Effector memory CD8-positive, alpha-beta T cell (primary cell): ENCODE results near the gene ABHD11.
"Not testable (repeated sequence)": the region's sequence is repeated elsewhere in the genome, so short reads cannot be mapped to it uniquely, and the experiment has no call there.

Experiments
- ATAC-seq: fragments of 150-1000 bp; cut with Tn5 transposase; replicated peaks from 2 replicates; pipeline ENCODE4 v1.10.0; 2021; ENCODE audit warnings: mild to moderate bottlenecking, moderate library complexity
- DNase-seq, 3 experiments: peaks; one replicate each; pipeline ENCODE4 v3.0.0; 2021
- H3K27ac Mint-ChIP-seq, 2 donors: one replicate each; pipeline ENCODE4 v1.8.0; 2022; ENCODE audit warnings: mild to moderate bottlenecking in 2 of 2, mixed read lengths in 2 of 2, moderate library complexity in 2 of 2
- H3K27me3 Mint-ChIP-seq, 2 donors: one replicate each; pipeline ENCODE4 v1.8.0; 2022; ENCODE audit warnings: mixed read lengths in 2 of 2
- H3K36me3 Mint-ChIP-seq: one replicate; pipeline ENCODE4 v1.8.0; 2022; ENCODE audit warnings: mild to moderate bottlenecking, moderate library complexity, mixed read lengths; ENCODE audit not compliant: insufficient read depth
- H3K4me1 Mint-ChIP-seq, 2 donors: one replicate each; pipeline ENCODE4 v1.8.0; 2022; ENCODE audit warnings: low read depth in 2 of 2, mixed read lengths in 2 of 2
- H3K4me3 Mint-ChIP-seq, 2 donors: one replicate each; pipeline ENCODE4 v1.8.0; 2022; ENCODE audit warnings: mild to moderate bottlenecking in 2 of 2, mixed read lengths in 2 of 2, moderate library complexity in 2 of 2
- H3K9me3 Mint-ChIP-seq, 2 donors: one replicate each; pipeline ENCODE4 v1.8.0; 2022; ENCODE audit warnings: mixed read lengths in 2 of 2

The ABHD11 gene

GRCh38 chr7:73721377-73721817 is 17.2 kb downstream of the ABHD11 start:
- ATAC-seq = no peak
- no peak for DNase-seq
- Mint-ChIP-seq H3K36me3 (peaks cover 15% of the 10 kb centered on the region), H3K4me3 (peak overlapping the region; percentile 81 to 86), H3K27me3 (no peaks in the 10 kb centered on the region), H3K27ac (no peak overlapping the region), H3K4me1 (peaks cover 19 to 22% of the 10 kb centered on the region in 2 donors), H3K9me3 (no peaks in the 10 kb centered on the region)

- not testable (repeated sequence) for ATAC-seq, H3K27me3 Mint-ChIP-seq, H3K9me3 Mint-ChIP-seq, DNase-seq
- Mint-ChIP-seq H3K4me3 (peak overlapping the region; percentile 81 to 86), H3K27ac (peak overlapping the region in 1 of 2 donors; percentile 71), H3K36me3 (peaks cover 15% of the 10 kb centered on the region), H3K4me1 (peaks cover 20 to 26% of the 10 kb centered on the region in 2 donors)
These were observed 18.2 kb downstream of the ABHD11 start for GRCh38 chr7:73720443-73720842.

DNA sequence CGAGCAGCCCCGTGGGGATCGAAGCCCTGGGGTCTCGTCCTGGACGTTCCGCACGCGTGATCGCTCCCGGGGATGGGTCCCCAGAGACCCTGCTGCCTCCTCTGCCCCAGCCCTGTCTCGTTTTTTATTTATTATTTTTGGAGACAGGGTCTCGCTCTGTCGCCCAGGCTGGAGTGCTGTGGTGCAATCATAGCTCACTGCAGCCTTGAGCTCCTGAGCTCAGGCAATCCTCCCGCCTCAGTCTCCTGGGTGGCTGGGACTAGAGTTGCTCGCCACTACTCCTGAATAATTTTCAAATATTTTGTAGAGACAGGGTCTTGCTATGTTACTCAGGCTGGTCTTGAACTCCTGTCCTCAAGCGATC is 18.8 kb downstream of the ABHD11 start:
- Mint-ChIP-seq H3K36me3 (peaks cover 15% of the 10 kb centered on the region), H3K4me1 (peaks cover 20 to 26% of the 10 kb centered on the region in 2 donors), H3K9me3 (no peaks in the 10 kb centered on the region), H3K27me3 (no peaks in the 10 kb centered on the region), H3K27ac (peak overlapping the region in 1 of 2 donors; percentile 71), H3K4me3 (peak overlapping the region; percentile 81 to 86)
- no peak for ATAC-seq
- DNase-seq = no peak

DNA sequence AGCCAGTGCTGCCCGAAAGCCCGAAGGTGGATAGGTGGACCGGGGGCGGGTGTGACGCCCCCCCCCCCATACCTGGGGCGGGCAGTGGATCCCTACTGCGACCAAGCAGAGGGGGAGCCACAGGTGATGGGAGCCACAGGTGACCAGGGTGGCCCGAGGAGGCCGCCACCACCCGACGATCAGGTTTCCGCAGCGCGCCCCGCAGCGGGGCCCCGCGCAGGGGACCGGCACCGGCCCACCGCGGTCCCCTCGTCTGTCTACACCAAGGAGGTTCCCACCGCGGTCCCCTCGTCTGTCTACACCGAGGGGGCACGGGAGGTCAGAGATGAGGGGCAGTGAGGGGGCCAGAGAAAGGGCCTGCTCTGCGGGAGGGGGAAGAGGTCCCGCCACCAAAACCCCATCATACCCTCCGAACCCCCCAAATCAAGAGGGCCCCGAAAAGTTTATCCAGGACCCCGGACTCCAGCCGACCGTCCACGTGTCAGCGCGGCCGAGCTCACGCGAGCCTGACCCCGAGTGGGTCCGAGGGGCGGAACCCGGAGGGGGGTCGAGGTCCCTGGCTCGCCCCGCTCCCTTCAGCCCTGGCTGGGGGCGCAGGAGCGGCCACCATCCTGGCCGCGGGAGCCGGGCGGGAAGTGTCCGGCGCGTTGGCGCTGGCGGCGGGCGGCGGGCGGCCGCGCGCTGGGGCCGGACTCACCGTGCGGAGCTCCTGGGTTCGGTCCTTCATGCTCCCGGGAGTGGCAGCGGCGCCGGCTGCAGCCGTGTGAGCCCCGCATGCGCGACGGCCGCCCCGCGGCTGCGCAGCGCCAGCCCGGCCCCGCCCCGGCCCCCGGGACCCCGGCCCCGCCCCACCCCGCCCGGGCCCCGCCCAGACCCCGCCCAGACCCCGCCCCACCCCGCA is 19.4 kb downstream of the ABHD11 start, which contains the start of gene STX1A:
Gene STX1A, minus strand, starts transcription at position 765 of the 901 bp plus-strand sequence. Its CDS starts 38 bp downstream, at position 727.
- Mint-ChIP-seq H3K4me3 (peak within 1 kb of the TSS; percentile 81 to 89), H3K9me3 (no peaks in the 10 kb centered on the region), H3K27me3 (no peaks in the 10 kb centered on the region), H3K27ac (peak within 1 kb of the TSS; percentile 38 to 71), H3K36me3 (peaks cover 15% of the 10 kb centered on the region), H3K4me1 (peaks cover 20 to 26% of the 10 kb centered on the region in 2 donors)
- DNase-seq = peak; percentile 52 to 67 (median 56)
- ATAC-seq = peak; percentile 66

DNA sequence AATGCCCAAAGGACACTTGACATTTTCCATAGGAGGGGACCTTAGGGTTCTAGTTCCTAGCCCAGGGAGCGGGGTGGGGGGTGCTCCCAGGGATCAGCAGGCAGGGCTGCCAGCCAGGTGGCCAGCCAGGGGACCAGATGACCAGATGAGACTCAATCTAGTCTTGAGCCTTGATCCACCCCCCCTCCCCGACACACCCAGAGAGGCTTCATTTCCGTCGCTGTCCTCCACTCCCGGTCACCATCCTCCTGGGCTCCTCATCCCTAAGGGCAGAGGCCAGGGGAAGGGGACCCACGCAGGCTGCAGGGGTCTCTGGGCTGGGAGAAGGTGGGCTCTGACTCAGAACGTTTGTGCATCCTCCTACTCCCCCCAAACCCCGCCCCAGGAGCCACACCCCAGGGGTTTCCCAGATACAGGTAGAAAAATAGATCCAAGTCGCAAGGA is 20.1 kb downstream of the ABHD11 start:
- Mint-ChIP-seq H3K36me3 (peaks cover 15% of the 10 kb centered on the region), H3K4me3 (peak overlapping the region; percentile 80 to 89), H3K9me3 (no peaks in the 10 kb centered on the region), H3K27me3 (no peaks in the 10 kb centered on the region), H3K27ac (peak overlapping the region; percentile 38 to 69), H3K4me1 (peaks cover 20 to 26% of the 10 kb centered on the region in 2 donors)
- DNase-seq (no peak), ATAC-seq (no peak)

DNA sequence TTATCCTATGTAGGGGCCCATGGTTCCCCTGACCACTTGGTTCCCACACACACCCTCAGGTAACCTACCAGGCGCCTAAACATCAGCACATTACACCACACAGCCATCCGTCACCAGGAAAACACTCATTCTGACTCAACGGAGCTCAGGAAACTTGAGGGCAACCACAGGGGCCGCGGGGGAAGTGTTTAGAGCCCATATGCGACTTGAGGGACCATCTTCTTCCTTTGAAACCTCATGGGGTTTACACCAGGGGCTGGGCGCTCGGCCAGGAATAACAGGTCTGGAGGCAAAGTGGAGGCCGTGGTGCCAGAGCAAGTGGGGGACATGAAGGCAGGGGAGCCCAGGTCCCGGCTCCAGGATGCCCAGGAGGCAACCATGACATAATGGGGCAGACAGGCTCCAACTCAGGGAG is 20.6 kb downstream of the ABHD11 start:
- H3K27ac Mint-ChIP-seq = peak overlapping the region; percentile 38 to 69
- no peaks in the 10 kb centered on the region for H3K27me3 Mint-ChIP-seq

GRCh38 chr7:73717025-73717807 is 21.4 kb downstream of the ABHD11 start:
- H3K27ac Mint-ChIP-seq = peak overlapping the region; percentile 38 to 69
- H3K9me3 Mint-ChIP-seq = no peaks in the 10 kb centered on the region
- ATAC-seq (peak; percentile 2), DNase-seq (no peak)
- peak overlapping the region; percentile 80 to 89 for H3K4me3 Mint-ChIP-seq
- H3K27me3 Mint-ChIP-seq = no peaks in the 10 kb centered on the region
- peaks cover 15% of the 10 kb centered on the region for H3K36me3 Mint-ChIP-seq
- H3K4me1 Mint-ChIP-seq = peaks cover 26 to 29% of the 10 kb centered on the region in 2 donors

More for the DNA sequence above, 20.6 kb downstream of the ABHD11 start:
- ATAC-seq (peak; percentile 85), DNase-seq (peak; percentile 55 to 67 (median 64))
- H3K4me3 Mint-ChIP-seq = peak overlapping the region; percentile 80 to 89
- H3K36me3 Mint-ChIP-seq = peaks cover 15% of the 10 kb centered on the region
- no peaks in the 10 kb centered on the region for H3K9me3 Mint-ChIP-seq
- H3K4me1 Mint-ChIP-seq = peaks cover 23 to 26% of the 10 kb centered on the region in 2 donors

- Mint-ChIP-seq H3K9me3 (no peaks in the 10 kb centered on the region), H3K27ac (no peak overlapping the region), H3K4me3 (peak overlapping the region in 1 of 2 donors; percentile 33), H3K4me1 (peaks cover 28 to 34% of the 10 kb centered on the region in 2 donors), H3K36me3 (peaks cover 19% of the 10 kb centered on the region), H3K27me3 (no peaks in the 10 kb centered on the region)
- ATAC-seq = no peak
- no peak for DNase-seq
These were observed 22.2 kb downstream of the ABHD11 start for GRCh38 chr7:73716318-73716890.

DNA sequence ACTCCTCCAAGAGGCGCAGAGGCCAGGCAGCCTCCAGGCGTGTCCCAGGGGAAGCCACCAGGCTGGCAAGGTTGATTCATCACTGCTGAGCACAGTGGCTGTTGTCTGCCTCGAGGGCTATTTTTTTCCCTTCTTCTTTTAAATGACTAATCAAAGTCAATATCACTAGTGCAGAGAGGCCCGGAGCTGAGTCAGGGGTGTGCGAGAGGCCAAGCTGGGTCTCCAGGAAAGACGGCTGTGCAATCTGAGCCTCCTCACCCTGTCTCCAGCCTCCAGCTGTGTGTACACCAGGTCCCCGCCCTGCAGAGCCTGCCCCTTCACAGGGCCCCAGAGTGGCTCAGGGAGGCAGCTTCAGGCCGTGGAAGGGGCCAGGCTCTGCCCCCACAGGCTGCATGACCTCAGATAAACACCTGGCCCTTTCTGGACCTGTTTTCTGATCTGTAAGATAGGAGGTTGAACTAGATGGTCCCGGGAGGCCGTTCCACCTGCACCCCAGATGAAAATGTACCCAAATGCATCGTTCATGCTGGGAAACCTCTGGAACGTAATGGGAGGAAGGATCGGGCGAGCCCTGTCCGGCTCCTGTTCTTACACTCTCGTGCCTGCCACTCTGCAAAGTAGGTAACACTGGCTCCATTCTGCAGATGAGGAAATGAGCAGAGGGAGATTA is 22.8 kb downstream of the ABHD11 start:
- peaks cover 19% of the 10 kb centered on the region for H3K36me3 Mint-ChIP-seq
- ATAC-seq (no peak), DNase-seq (no peak)
- H3K9me3 Mint-ChIP-seq = no peaks in the 10 kb centered on the region
- no peak overlapping the region for H3K4me3 Mint-ChIP-seq
- H3K4me1 Mint-ChIP-seq = peaks cover 28 to 34% of the 10 kb centered on the region in 2 donors
- H3K27ac Mint-ChIP-seq = no peak overlapping the region
- no peaks in the 10 kb centered on the region for H3K27me3 Mint-ChIP-seq

DNA sequence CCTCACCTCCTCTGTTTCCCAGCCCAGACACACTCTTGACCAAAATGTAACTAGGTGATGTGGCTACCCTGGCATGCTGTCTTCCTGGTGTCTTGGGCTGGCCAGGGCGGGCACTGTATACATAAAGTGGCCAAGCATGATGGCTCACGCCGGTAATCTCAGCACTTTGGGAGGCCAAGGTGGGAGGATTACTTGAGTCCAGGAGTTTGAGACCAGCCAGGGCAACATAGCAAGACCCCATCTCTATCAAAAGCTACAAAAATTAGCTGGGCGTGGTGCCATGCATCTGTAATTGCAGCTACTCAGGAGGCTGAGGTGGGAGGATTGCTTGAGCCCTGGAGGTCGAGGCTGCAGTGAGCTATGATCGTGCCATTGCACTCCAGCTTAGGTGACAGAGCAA is 25.3 kb downstream of the ABHD11 start:
- H3K27ac Mint-ChIP-seq, H3K36me3 Mint-ChIP-seq, ATAC-seq, DNase-seq, H3K9me3 Mint-ChIP-seq, H3K27me3 Mint-ChIP-seq, H3K4me3 Mint-ChIP-seq: not testable (repeated sequence)
- peaks cover 23 to 27% of the 10 kb centered on the region in 2 donors for H3K4me1 Mint-ChIP-seq

- peaks cover 8% of the 10 kb centered on the region for H3K36me3 Mint-ChIP-seq
- H3K27me3 Mint-ChIP-seq = no peaks in the 10 kb centered on the region
- no peak overlapping the region for H3K4me3 Mint-ChIP-seq
- no peaks in the 10 kb centered on the region for H3K9me3 Mint-ChIP-seq
- peaks cover 17 to 22% of the 10 kb centered on the region in 2 donors for H3K4me1 Mint-ChIP-seq
- peak overlapping the region in 1 of 2 donors; percentile 3 for H3K27ac Mint-ChIP-seq
- no peak for ATAC-seq
- no peak for DNase-seq
These were observed 25.8 kb downstream of the ABHD11 start for GRCh38 chr7:73712773-73713172.

GRCh38 chr7:73708961-73709549 is 29.5 kb downstream of the ABHD11 start:
- peak overlapping the region in 1 of 2 donors; percentile 66 for H3K27ac Mint-ChIP-seq
- H3K4me3 Mint-ChIP-seq = no peak overlapping the region
- no peaks in the 10 kb centered on the region for H3K27me3 Mint-ChIP-seq
- H3K36me3 Mint-ChIP-seq = peaks cover 28% of the 10 kb centered on the region
- H3K9me3 Mint-ChIP-seq = no peaks in the 10 kb centered on the region
- ATAC-seq = no peak
- H3K4me1 Mint-ChIP-seq = peaks cover 4 to 14% of the 10 kb centered on the region in 2 donors
- DNase-seq = no peak
